Measurements from ENCODE around the gene SHROOM4.

The SHROOM4 gene

DNA sequence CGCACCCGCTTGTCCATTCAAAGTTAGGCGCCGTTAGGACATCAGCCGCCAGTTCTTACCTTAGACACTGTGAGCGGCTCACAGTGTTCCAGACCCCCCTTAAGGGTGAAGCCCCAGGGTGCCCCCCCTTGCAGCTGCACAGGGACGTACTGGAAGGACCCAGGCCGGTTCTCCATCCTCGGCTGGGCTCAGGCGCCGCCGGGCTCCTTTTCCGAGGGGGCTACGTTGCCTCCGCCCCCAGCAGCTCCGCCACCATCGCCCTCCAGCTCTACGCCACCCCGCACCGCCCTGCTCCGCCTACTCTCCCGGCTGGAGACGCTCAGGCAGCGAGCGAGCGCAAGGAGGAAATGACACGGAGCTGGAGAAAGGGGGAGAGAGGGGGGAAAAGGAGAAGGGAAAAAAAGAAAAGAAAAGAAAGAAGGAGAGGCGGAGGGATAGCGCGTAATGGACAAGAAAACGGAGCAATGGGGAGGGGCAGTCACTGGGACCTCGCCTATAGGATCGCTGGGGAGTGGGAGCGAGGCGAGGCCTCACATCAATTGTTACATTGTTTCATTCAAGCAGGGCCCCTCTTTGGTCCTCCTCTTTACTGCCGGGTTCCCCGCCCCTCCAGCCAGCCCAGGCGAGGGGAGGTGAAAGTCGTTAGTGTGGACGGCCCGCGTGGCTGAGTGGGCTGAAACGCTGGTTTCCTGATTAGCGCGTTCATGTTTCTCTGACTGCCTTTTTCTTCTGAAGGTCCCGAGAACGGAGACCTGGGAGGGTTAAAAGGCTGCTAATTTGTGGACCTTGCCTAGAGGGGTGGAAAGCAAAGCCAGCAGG lies at the start of gene SHROOM4:
SHROOM4 (minus strand) TSS at position 352 of the 819 bp plus-strand sequence; CDS start at position 176, 176 bp downstream.
- no peak for DNase-seq (ENCODE audit: low spot score)

DNA sequence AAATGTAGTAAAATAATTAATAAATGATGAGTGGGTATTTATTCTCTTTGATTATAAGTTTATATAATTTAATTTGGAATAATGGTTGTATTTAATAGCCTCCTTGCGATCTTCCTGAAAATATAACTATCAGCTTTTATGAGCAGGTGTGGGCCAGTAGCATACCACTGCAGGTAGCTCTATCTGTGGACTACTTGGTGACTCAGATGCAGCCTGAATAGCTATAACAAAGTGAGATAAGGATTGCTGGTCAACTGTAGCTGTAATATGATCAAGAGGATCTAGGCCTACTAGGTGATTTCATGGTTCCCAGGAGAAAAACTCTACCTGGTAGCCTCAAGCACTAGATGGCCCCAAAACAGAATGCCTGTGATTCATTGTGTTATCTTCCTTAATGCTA lies 49.5 kb upstream of the SHROOM4 start:
- DNase-seq (ENCODE audit: low spot score) = no peak

GRCh38 chrX:50860518-50860917 lies 46.5 kb upstream of the SHROOM4 start:
- DNase-seq (ENCODE audit: low spot score) = no peak

DNA sequence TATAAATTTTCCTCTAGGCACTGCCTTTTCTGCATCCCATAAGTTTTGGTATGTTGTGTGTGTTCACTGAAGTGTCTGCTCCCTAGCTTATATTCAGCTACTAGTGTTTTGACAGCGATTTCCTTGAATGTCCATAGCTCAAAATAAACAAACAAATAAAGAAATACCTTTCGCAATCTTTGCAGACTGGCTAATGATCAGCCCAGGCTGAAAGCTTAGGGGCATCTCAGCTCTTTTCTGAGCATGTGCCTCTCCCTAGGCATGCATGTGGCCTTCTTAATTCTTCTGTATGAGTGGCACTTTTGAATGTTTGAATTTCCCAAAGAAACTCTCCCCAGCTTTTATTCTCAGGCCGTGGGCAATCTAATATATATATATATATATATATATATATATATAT lies 44.6 kb upstream of the SHROOM4 start:
- DNase-seq (ENCODE audit: low spot score) = no peak

DNA sequence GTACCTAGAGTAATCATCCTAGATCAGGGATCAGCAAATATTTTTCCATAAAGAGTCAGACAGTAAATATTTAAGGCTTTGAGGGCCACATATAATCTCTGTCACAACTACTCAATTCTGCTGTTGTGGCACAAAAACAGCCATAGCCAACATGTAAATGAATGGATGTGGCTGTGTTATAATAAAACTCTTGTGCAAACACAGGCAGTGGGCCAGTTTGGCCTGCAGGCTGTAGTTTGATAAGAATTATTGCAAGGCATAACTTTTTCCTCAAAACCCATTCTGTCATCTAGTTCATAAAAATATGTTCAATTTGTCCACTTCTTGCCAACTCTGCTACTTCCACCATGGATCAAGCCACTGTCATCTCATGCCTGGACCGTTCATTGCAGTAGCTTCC lies 39.4 kb upstream of the SHROOM4 start:
- DNase-seq (ENCODE audit: low spot score) = no peak

DNA sequence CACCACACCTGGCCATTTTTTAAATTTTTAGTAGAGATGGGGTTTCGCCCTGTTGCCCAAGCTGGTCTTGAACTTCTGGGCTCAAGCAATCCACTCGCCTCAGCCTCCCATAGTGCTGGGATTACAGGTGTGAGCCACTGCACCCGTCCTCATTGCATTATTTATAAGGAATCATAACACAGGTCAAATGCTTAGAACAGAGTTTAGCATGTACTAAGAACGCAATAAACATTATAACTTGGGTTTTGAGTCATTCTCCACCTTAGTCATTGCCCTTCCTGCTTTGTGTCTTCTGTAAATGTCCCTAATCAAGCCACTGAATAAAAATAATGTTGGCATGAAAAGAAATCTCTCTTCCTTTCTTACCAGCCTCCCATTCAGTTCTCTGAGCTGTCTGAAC lies 38.5 kb upstream of the SHROOM4 start:
- DNase-seq (ENCODE audit: low spot score) = no peak

- no peak for DNase-seq (ENCODE audit: low spot score)
These were observed 28.2 kb upstream of the SHROOM4 start for GRCh38 chrX:50842221-50842620.

GRCh38 chrX:50839730-50840129 lies 25.7 kb upstream of the SHROOM4 start:
- no peak for DNase-seq (ENCODE audit: low spot score)

DNA sequence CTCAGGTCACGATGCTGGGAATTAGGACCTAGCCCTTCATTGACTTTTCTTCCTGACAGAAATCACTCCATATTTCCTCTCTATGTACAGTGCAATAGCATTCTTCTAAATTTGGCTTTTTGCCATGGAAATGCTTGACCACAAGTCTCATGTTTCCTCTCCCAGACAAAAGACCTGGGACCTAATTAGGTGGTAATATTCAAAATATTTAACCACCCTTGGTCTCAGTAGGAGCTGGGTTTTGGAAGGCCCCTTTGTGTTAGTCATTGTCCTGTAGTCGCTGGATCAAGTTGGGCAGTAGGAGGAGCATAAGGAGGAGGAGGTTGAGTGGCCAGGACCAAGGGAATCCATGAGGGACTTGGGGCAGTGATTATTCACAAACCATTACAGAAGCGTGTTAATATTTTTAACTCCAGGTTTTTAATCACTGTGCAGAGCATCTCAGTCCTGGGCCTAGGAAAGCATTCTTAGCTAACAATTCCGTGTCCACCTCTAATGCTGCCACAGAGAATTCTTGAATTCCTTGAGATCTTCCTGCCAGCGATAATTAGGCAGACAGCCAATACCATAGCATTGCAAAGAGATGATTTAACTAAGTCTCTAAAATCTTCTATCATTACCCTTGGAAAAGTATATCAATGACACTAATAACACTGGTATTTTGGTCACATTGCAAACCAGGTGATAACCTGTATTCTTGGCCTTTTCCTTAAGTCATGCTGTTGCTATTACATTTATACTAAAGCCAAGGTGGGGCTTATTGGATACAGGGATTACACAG lies 25.0 kb upstream of the SHROOM4 start:
- DNase-seq (ENCODE audit: low spot score) = no peak

GRCh38 chrX:50827996-50828395 lies 14.0 kb upstream of the SHROOM4 start:
- no peak for DNase-seq (ENCODE audit: low spot score)

GRCh38 chrX:50825825-50826224 lies 11.8 kb upstream of the SHROOM4 start:
- DNase-seq (ENCODE audit: low spot score) = no peak

- DNase-seq (ENCODE audit: low spot score) = no peak
These were observed 5.0 kb upstream of the SHROOM4 start for GRCh38 chrX:50818986-50819385.

GRCh38 chrX:50815120-50815519 lies 1.1 kb upstream of the SHROOM4 start:
- no peak for DNase-seq (ENCODE audit: low spot score)

- DNase-seq (ENCODE audit: low spot score) = no peak
These were observed 707 bp upstream of the SHROOM4 start for GRCh38 chrX:50814701-50815100.

- DNase-seq (ENCODE audit: low spot score) = no peak
These were observed 775 bp downstream of the SHROOM4 start for GRCh38 chrX:50812995-50813842.

- no peak for DNase-seq (ENCODE audit: low spot score)
These were observed 8.7 kb downstream of the SHROOM4 start for GRCh38 chrX:50805276-50805675.

GRCh38 chrX:50801135-50801534 lies 12.9 kb downstream of the SHROOM4 start:
- no peak for DNase-seq (ENCODE audit: low spot score)

- no peak for DNase-seq (ENCODE audit: low spot score)
These were observed 14.4 kb downstream of the SHROOM4 start for GRCh38 chrX:50799531-50799961.

DNA sequence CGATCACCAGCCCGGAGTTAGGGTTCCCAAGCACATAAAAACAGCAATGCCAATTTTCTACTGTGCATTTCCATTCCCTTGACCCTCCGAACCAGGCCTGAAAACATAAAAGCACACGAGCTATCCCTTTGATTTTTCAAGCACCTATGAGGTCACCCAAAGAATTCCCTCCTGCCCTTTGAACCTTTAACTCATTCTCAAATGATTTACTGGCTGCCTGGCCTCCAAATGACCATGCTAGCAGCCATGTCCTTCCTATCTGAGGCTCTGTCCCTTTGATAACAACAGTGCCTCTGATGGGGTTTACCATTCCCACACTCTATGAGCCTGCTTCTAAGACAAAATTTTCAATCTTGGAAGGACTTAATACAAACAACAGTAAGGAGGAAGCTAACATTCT lies 15.2 kb downstream of the SHROOM4 start:
- no peak for DNase-seq (ENCODE audit: low spot score)

GRCh38 chrX:50787099-50787498 lies 26.9 kb downstream of the SHROOM4 start:
- no peak for DNase-seq (ENCODE audit: low spot score)

GRCh38 chrX:50780144-50780543 lies 33.9 kb downstream of the SHROOM4 start:
- no peak for DNase-seq (ENCODE audit: low spot score)

DNA sequence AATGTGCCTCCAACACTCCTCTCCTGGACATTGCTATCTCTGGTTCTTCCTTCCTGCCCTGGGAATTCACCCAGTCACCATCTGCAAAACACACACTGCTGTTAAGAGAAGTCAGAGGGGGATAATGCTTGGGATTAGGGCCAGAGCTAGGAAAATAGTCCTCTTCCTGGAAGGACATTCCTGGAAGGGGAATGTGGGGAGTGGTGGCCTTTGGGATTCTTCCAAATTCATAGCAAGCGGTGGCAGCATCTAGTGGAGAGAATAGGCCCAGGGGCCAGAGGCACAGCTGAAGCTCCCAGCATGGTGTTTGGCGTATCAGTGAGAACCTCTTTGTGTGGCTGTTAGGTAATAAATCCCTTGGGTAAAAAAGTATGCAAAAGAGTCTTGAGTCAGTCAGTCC lies 34.3 kb downstream of the SHROOM4 start:
- no peak for DNase-seq (ENCODE audit: low spot score)
